ENCODE measurements around the gene MATN1. TPM values are rescaled to one million over a fixed set of nuclear protein-coding genes. Genes with fewer than 3 reads are reported as not detected.

MATN1 gene
- polyA plus RNA-seq, 2 of the 4 experiments (the other 2 are of a cell fraction) = 0.05 to 0.17 TPM

DNA sequence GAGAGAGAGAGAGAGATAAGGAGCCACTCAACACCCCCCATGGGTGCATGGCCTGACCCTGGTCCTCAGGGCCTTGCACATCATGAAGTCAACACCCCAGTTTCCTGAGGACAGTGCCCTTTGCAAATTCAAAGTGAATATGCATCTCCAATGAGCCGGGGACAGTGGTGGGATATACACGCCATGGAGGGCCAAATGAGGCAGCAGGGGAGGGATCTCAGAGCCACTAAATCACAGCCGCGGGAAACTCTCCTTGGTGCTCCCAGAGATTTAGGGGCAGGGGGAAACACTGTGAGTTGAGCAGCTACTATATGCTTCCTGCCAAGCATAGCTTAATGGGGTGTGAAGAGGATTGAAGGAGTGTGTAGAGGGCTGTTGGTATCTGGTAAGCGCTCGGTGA is 35.5 kb downstream of the MATN1 start:
- no peak overlapping the region for H3K4me2 ChIP-seq
- DNase-seq (ENCODE audit: low read depth in 1 of 2, low spot score in 1 of 2) = no peak
- H3K9me3 ChIP-seq = no peaks in the 10 kb centered on the region
- FAIRE-seq = no peak
- H3K4me3 ChIP-seq = no peak overlapping the region
- no peak for TF ChIP-seq BHLHE40 (IDR thresholded peaks at IDR 0.05; ENCODE audit: low read depth, low read length)
- no peak for TF ChIP-seq CHD2 (IDR thresholded peaks at IDR 0.05; ENCODE audit: low read length, partially characterized antibody)
- no peak for TF ChIP-seq KDM1A (IDR thresholded peaks at IDR 0.05; ENCODE audit: low read depth)
- no peak for TF ChIP-seq KDM5A (IDR thresholded peaks at IDR 0.05)
- TF ChIP-seq RCOR1 (IDR thresholded peaks at IDR 0.05; ENCODE audit: low read depth, low read length) = no peak
- TF ChIP-seq, protein P1, sequence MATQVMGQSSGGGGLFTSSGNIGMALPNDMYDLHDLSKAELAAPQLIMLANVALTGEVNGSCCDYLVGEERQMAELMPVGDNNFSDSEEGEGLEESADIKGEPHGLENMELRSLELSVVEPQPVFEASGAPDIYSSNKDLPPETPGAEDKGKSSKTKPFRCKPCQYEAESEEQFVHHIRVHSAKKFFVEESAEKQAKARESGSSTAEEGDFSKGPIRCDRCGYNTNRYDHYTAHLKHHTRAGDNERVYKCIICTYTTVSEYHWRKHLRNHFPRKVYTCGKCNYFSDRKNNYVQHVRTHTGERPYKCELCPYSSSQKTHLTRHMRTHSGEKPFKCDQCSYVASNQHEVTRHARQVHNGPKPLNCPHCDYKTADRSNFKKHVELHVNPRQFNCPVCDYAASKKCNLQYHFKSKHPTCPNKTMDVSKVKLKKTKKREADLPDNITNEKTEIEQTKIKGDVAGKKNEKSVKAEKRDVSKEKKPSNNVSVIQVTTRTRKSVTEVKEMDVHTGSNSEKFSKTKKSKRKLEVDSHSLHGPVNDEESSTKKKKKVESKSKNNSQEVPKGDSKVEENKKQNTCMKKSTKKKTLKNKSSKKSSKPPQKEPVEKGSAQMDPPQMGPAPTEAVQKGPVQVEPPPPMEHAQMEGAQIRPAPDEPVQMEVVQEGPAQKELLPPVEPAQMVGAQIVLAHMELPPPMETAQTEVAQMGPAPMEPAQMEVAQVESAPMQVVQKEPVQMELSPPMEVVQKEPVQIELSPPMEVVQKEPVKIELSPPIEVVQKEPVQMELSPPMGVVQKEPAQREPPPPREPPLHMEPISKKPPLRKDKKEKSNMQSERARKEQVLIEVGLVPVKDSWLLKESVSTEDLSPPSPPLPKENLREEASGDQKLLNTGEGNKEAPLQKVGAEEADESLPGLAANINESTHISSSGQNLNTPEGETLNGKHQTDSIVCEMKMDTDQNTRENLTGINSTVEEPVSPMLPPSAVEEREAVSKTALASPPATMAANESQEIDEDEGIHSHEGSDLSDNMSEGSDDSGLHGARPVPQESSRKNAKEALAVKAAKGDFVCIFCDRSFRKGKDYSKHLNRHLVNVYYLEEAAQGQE (IDR thresholded peaks at IDR 0.05) = no peak
- TF ChIP-seq POLR2AphosphoS2 (conservative IDR thresholded peaks at IDR 0.05; ENCODE audit: low read length) = no peak
- no peak for TF ChIP-seq RFX5 (IDR thresholded peaks at IDR 0.05)
- no peak for TF ChIP-seq RARB (CRISPR knock-in tag; IDR thresholded peaks at IDR 0.05)
- ATAC-seq = no peak
- ChIA-PET POLR2A (no interaction called here), CTCF (no interaction called here)
- no peak overlapping the region for H3K27ac ChIP-seq
- H3K4me1 ChIP-seq = no peaks in the 10 kb centered on the region
- 91% methylated on average over 6 of the region's 6 CpGs for WGBS (ENCODE audit: missing lambda C conversion rate)

DNA sequence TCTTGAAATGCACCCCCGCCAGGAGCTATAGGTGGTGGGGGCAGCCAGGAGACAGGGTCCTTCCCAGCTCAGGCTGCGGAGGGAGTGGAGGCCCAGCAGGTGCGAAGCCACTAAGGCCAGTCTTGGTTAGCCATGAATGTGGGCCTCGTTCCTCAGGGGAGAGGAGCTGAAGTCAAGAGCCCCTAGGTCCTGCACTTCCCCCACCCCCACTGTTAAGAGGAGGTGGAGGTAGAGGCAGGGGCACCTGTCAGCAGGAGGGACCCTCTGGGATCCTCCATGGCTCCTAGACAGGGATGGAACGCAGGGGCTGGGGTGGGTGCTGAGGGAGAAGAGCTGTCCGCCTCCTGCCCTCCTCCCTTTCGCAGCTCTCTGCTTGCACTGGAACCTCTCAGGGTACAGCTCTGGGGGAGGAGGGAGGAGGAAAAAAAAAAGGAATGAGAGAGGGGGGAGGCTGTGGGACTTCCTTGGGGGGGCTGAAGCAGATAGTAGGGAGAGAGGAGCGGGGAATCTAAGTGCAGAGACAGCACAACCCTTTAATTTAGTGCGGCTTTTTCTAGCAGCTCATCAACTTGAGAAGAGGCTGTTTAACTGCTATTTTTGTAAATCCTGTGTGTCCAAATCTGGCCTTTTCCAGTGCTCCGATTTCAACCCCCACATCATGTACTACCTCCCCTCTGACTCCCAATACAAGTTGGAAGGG is 37.0 kb downstream of the MATN1 start:
- 54% methylated on average over 6 of the region's 10 CpGs for WGBS (ENCODE audit: missing lambda C conversion rate)
- H3K4me1 ChIP-seq = no peaks in the 10 kb centered on the region
- no peak for DNase-seq (ENCODE audit: low read depth in 1 of 2, low spot score in 1 of 2)
- POLR2A ChIA-PET = no interaction called here
- TF ChIP-seq JUN (IDR thresholded peaks at IDR 0.05) = no peak
- no peak overlapping the region for H3K4me2 ChIP-seq
- H3K4me3 ChIP-seq = no peak overlapping the region
- FAIRE-seq = no peak
- H3K9me3 ChIP-seq = no peaks in the 10 kb centered on the region
- no peak overlapping the region for H3K27ac ChIP-seq
- ATAC-seq = no peak
- CTCF ChIA-PET = interaction anchor here (1.7 kb wide), 1 partner anchor 306 kb away, joined by 4 read pairs; no protein-coding TSS in a partner anchor

DNA sequence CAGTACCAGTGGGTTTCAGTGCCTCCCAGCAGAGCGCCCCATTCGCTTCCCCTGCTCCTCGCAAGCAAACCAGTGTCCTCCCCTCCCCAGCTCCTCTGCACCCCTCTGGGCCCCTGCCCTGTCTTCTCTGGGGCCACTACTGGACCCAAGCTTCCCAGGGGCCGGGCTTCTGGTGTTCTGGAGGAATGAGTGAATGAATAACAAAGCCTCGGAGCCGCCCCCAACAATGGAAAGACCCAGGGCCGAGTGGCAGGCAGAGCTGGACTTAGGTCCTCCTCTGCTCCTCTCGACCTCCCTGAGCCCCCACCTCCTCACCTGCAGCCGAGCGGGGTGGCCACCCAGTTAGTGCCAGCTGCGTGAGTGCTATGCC is 37.6 kb downstream of the MATN1 start:
- H3K4me3 ChIP-seq = no peak overlapping the region; the same call in 2 of the 3 replicates
- 56% methylated on average over 6 of the region's 11 CpGs for WGBS (ENCODE audit: missing lambda C conversion rate)
- CTCF ChIA-PET = interaction anchor here (1.7 kb wide), 1 partner anchor 305 kb away, joined by 4 read pairs; no protein-coding TSS in a partner anchor
- peak overlapping the region; percentile 71; the same call in 2 of the 3 replicates for H3K4me2 ChIP-seq
- POLR2A ChIA-PET = no interaction called here
- H3K9me3 ChIP-seq = no peaks in the 10 kb centered on the region
- ATAC-seq = no peak
- no peak for FAIRE-seq
- TF ChIP-seq, protein P2, sequence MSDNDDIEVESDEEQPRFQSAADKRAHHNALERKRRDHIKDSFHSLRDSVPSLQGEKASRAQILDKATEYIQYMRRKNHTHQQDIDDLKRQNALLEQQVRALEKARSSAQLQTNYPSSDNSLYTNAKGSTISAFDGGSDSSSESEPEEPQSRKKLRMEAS (IDR thresholded peaks at IDR 0.05) = no peak
- TF ChIP-seq EHMT2 (IDR thresholded peaks at IDR 0.05; ENCODE audit: low read depth) (no peak), MAFK (IDR thresholded peaks at IDR 0.05; ENCODE audit: partially characterized antibody) (no peak), FOSL2 (IDR thresholded peaks at IDR 0.05) (no peak), FOSL2 (CRISPR knock-in tag; IDR thresholded peaks at IDR 0.05) (no peak), FOXS1 (CRISPR knock-in tag; IDR thresholded peaks at IDR 0.05) (no peak), PHF8 (IDR thresholded peaks at IDR 0.05; ENCODE audit: borderline replicate concordance, low read depth) (no peak)
- H3K4me1 ChIP-seq = no peaks in the 10 kb centered on the region
- no peak for DNase-seq (ENCODE audit: low read depth in 1 of 2, low spot score in 1 of 2)
- no peak overlapping the region for H3K27ac ChIP-seq
